ENCODE results near the gene GPC5. TPM values are rescaled to one million over a fixed set of nuclear protein-coding genes. Genes with fewer than 3 reads are reported as not detected.

Gene GPC5
- total and polyA plus RNA-seq, 7 donors = 0.23 TPM; not detected in 6

DNA sequence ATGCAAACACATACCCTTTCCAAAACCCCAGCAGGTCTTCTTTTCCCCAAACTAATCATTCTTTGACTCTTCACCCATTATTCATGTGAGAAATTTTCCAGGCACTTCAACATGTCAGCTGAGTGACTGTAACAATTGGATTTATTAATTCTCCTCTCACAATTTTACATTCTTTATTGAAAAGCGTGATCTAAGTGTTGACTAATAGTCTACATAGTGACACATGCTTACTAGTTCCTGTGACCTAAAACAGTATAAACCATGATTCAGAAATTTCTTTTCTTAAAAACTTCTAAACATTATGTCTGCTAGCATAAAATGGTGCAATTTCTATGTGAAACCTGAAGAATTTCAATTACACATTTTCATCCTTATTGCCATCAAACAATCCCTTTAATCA, 532.3 kb downstream of the GPC5 start:
- ATAC-seq = no peak
- no peak overlapping the region for H3K4me3 ChIP-seq
- 51 to 67% (median 60%) methylated on average over 1 of the region's 1 CpG for WGBS, 3 donors

DNA sequence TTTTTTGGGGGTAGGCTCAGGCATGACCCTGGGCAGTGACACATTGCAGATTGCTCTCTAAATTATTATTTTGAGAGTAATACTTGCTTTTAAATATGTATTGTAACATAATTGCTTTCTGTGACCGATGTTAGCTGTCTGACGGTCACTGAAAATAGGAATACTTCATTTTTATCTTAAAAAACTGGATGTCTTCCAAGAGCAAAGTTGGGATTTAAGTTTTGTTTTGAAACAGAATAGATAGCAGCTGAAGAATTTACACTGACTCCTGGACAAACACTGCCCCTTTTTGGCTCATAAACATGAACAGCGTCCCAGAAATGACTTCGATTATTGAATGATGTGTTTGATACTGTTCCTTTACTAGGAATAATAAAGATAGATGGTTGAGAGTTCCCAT, 535.9 kb downstream of the GPC5 start:
- DNase-seq = no peak
- ATAC-seq = no peak
- intact Hi-C loops (cut with DNase I) = no loop called here
- WGBS, 3 donors = 41 to 52% (median 49%) methylated on average over 4 of the region's 4 CpGs
- H3K4me3 ChIP-seq = no peak overlapping the region
- H3K27me3 ChIP-seq (ENCODE audit: insufficient read depth in 3 of 3, low read length in 2 of 3) = no peaks in the 10 kb centered on the region
- H3K27ac ChIP-seq = no peak overlapping the region
- TF ChIP-seq, protein P1, sequence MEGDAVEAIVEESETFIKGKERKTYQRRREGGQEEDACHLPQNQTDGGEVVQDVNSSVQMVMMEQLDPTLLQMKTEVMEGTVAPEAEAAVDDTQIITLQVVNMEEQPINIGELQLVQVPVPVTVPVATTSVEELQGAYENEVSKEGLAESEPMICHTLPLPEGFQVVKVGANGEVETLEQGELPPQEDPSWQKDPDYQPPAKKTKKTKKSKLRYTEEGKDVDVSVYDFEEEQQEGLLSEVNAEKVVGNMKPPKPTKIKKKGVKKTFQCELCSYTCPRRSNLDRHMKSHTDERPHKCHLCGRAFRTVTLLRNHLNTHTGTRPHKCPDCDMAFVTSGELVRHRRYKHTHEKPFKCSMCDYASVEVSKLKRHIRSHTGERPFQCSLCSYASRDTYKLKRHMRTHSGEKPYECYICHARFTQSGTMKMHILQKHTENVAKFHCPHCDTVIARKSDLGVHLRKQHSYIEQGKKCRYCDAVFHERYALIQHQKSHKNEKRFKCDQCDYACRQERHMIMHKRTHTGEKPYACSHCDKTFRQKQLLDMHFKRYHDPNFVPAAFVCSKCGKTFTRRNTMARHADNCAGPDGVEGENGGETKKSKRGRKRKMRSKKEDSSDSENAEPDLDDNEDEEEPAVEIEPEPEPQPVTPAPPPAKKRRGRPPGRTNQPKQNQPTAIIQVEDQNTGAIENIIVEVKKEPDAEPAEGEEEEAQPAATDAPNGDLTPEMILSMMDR (IDR thresholded peaks at IDR 0.05) = no peak
- H3K9me3 ChIP-seq = no peaks in the 10 kb centered on the region
- H3K36me3 ChIP-seq (ENCODE audit: insufficient read depth in 1 of 2, low read depth in 1 of 2) = no peaks in the 10 kb centered on the region
- H3K4me1 ChIP-seq = no peaks in the 10 kb centered on the region

More for the DNA sequence above, 532.3 kb downstream of the GPC5 start:
- Histone ChIP-seq H3K27me3 (ENCODE audit: insufficient read depth in 3 of 3, low read length in 2 of 3) (no peaks in the 10 kb centered on the region), H3K9me3 (no peaks in the 10 kb centered on the region), H3K36me3 (ENCODE audit: insufficient read depth in 1 of 2, low read depth in 1 of 2) (no peaks in the 10 kb centered on the region), H3K4me1 (no peaks in the 10 kb centered on the region), H3K27ac (no peak overlapping the region)
- TF ChIP-seq, protein P1 (IDR thresholded peaks at IDR 0.05) = no peak
- intact Hi-C loops (cut with DNase I) = no loop called here
- DNase-seq = no peak

DNA sequence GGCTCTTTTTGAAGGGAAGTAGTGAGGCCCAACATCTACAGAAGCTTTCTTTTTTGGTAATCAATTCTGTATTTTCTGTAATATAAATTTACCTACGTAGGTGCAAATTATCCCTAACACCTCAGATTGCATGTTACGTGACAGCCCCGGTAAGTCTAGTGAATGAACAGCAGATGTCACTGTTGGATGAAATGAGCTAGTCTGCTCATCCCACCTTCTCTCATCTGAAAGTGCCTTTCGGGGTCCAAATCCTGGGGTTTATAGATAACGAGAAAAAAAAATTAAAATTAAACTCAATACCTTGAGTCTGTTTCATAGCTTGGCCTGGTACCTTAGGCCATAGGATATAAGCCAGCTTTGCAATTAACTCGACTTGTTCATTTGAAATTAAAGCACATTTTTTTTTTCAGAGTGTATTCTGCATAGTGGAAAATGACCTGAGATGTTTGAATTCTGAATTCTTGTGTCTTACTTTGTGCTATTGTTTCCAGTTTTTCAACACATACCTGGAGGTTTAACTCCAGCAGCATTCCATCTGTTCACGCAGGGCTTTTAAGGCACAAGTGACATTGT, 548.2 kb downstream of the GPC5 start:
- ATAC-seq (no peak), DNase-seq (no peak)
- Histone ChIP-seq H3K9me3 (no peaks in the 10 kb centered on the region), H3K27ac (no peak overlapping the region), H3K4me3 (no peak overlapping the region), H3K27me3 (ENCODE audit: insufficient read depth in 3 of 3, low read length in 2 of 3) (no peaks in the 10 kb centered on the region), H3K36me3 (ENCODE audit: insufficient read depth in 1 of 2, low read depth in 1 of 2) (no peaks in the 10 kb centered on the region), H3K4me1 (no peaks in the 10 kb centered on the region)
- intact Hi-C loops (cut with DNase I) = no loop called here
- TF ChIP-seq, protein P1 (IDR thresholded peaks at IDR 0.05) = no peak
- 24 to 32% (median 28%) methylated on average over 7 of the region's 7 CpGs for WGBS, 3 donors

DNA sequence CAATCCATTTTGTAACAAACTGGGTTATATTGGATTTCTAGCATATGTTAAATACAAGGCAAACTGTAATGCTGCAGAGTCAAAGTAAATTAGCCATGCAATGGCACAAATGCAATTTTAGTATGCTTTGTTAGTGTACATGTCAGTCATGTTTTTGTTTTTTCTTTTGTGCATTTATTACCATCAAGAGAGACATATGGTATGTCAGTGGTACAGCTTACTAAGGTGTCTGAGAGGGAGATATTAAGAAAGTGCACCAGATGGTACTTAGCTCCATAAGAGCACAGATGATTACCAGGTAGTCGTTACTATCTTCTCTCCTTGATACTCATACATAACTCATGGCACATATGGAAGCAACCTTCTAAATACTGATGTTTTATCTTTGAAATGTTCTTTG, 550.3 kb downstream of the GPC5 start:
- H3K4me3 ChIP-seq = no peak overlapping the region
- H3K9me3 ChIP-seq = no peaks in the 10 kb centered on the region
- H3K4me1 ChIP-seq = no peaks in the 10 kb centered on the region
- intact Hi-C loops (cut with DNase I) = no loop called here
- TF ChIP-seq, protein P1 (IDR thresholded peaks at IDR 0.05) = no peak
- no peaks in the 10 kb centered on the region for H3K36me3 ChIP-seq (ENCODE audit: insufficient read depth in 1 of 2, low read depth in 1 of 2)
- H3K27me3 ChIP-seq (ENCODE audit: insufficient read depth in 3 of 3, low read length in 2 of 3) = no peaks in the 10 kb centered on the region
- DNase-seq = no peak
- WGBS, 3 donors = 72 to 79% (median 75%) methylated on average over 1 of the region's 1 CpG
- ATAC-seq = no peak
- H3K27ac ChIP-seq = no peak overlapping the region

GRCh38 chr13:91950803-91951202, 552.4 kb downstream of the GPC5 start:
- Histone ChIP-seq H3K36me3 (ENCODE audit: insufficient read depth in 1 of 2, low read depth in 1 of 2) (no peaks in the 10 kb centered on the region), H3K27ac (no peak overlapping the region), H3K4me3 (no peak overlapping the region), H3K9me3 (no peaks in the 10 kb centered on the region), H3K27me3 (ENCODE audit: insufficient read depth in 3 of 3, low read length in 2 of 3) (no peaks in the 10 kb centered on the region), H3K4me1 (no peaks in the 10 kb centered on the region)
- ATAC-seq (no peak), DNase-seq (no peak)
- TF ChIP-seq, protein P1 (IDR thresholded peaks at IDR 0.05) = no peak
- 79 to 96% (median 86%) methylated on average over 1 of the region's 1 CpG for WGBS, 3 donors
- intact Hi-C loops (cut with DNase I) = no loop called here
